ENCODE results near the gene SOX6.
"Not testable (repeated sequence)": the region's sequence is repeated elsewhere in the genome, so short reads cannot be mapped to it uniquely, and the experiment has no call there.

Gene SOX6

DNA sequence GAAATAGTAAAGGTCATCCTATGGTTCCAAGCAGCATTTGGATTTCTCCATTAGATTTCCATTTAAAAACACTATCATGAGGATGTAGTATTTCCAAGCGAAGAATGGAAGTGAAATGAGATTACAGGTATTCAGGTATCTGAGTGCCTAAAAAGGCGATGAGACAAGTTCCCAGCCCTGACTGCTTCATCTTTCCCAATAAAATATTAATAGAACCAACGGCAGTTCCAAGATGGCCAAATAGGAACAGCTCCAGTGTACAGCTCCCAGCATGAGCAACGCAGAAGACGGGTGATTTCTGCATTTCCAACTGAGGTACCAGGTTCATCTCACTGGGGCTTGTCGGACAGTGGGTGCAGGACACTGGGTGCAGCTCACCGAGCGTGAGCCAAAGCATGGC is 215.2 kb downstream of the SOX6 start:
- not testable (repeated sequence) for DNase-seq

GRCh38 chr11:16136792-16137390 is 219.5 kb downstream of the SOX6 start:
- no peak for DNase-seq

- DNase-seq: no peak
Measured at GRCh38 chr11:16133867-16134266, 222.5 kb downstream of the SOX6 start.

- DNase-seq: no peak
Measured at GRCh38 chr11:16127732-16128131, 228.6 kb downstream of the SOX6 start.

- no peak for DNase-seq
Measured at GRCh38 chr11:16126362-16126761, 230.0 kb downstream of the SOX6 start.

- no peak for DNase-seq
Measured at GRCh38 chr11:16125796-16126195, 230.6 kb downstream of the SOX6 start.

DNA sequence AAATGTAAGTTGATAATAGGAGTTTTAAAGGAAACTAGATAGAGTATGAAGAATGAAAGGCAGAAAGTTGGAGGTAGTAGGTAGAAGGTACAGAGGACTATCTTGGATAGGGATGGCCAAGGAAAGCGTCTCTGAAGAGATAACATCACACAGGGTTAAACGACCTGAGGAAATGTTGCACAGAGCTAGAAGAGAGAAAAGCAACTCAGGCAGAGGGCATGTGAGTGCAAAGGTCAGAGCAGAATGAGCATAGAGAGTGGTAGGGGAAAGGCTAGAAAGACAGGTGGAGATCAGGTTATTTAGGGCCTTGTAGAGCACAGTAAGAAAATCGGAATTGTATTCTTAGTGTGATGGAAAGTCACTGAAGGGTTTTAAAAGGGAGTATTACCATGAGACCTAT is 232.0 kb downstream of the SOX6 start:
- DNase-seq: no peak

DNA sequence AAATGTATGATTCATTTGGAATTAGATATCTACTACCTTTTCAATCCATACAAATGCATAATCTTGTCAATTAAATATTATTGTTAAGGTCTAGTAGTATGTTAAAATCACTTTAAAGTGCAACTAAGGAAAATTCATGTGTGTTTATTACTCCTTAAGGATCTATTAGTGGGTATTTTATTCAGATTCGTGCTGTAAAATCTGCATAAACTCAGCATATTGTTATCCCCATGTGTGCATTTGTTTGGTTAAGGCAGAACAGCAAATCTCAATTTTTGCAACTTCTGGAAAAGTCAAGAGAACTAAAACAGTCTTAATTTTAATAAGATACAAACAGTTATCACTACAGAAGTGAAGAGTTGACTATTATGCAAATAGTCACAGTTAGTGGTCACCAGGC is 234.5 kb downstream of the SOX6 start:
- DNase-seq: no peak

DNA sequence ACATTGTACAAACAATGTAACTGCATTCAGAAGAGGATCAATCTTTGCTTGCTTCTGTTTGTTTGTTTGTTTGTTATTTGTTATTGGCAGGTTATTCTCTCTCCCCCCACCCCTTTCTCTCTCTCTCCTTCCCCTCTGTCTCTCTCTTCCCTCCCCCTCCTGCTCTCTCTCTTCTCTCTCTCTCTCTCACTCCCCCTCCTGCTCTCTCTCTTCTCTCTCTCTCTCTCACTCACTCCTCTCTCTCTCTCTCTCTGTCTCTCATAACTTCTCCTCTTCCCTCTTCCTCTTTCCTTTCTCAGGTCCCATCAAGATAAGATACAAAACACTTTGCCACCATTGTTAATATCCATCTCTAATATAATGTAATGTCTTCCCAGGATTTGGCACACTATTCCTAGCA is 236.3 kb downstream of the SOX6 start:
- DNase-seq: no peak

GRCh38 chr11:16117989-16118756 is 238.2 kb downstream of the SOX6 start:
- DNase-seq: no peak

DNA sequence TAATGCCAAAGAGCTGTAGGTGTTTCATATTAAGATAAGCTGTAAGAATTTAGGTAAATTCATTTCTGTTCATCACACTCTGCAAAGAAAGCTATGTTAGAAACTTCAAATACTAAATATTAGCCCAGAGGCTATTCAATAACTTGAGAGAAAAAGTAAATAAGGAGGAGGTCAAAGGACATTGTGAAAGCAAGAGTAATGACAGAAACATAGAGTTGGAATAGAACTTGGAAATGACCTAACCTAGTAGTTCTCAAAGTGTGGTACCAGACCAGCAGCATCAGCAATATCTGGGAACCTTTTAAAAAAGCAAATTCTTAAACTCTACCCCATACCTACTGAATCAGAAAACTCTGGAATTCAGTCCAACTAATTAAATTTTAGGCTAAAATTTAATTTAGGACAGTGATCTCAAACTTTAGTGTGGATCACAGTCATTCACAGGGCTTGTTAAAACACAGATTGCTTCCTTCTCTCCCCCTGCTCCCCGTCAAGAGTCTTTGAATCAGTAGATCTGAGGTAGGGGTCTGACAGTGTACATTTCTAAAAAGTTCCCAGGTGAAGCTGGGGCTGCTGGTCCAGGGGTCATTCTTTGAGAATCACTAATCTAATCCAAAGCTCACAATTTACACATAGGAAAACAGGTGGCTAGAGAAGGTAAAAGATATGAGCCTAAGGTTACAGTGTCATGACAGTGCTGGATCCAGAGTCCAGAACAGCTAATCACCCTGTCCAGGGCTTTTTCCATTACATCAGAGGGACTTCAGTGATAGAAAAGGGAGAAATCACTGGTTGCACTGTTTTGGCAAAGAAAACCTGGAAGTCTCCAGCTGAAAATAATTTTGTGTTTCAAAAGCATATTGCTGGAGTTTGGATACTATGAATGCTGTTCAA is 241.1 kb downstream of the SOX6 start:
- DNase-seq: no peak

DNA sequence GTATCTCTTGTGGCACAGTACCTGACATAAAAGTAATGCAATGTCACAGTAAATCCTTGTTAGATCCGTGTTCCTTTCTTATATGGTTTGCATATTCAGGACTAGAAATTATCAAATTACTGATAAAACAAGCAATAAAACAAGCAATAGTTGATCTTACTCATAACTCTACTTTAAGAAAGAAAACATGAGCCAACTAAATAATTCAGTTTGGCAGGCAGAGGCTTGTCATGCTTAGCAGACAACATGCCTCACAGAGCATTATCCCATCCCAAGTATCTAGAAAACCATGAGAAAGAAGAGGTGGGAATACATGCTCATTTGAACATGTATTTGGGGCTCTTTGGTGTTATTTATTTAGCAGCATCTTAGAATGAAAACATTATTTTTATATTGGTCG is 241.9 kb downstream of the SOX6 start:
- DNase-seq: no peak

DNA sequence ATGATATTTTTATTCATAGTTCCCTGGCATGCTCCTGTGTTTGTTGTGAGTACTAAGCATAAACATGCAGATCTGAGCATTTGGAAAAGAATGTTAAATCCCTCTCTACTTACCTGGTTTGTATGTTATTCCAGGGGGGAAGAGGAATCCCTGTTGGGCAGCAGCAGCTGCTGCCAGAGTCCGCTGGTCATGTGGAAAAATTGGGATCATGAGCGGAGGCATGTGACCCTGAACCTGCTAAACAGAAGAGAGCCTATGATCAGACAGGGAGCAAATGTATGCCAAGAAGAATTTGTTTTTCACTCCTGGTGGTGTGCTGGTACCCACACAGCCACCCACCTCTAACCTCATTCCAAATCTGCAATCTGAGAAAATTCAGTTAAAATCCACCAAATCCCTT is 244.7 kb downstream of the SOX6 start:
- DNase-seq: no peak

DNA sequence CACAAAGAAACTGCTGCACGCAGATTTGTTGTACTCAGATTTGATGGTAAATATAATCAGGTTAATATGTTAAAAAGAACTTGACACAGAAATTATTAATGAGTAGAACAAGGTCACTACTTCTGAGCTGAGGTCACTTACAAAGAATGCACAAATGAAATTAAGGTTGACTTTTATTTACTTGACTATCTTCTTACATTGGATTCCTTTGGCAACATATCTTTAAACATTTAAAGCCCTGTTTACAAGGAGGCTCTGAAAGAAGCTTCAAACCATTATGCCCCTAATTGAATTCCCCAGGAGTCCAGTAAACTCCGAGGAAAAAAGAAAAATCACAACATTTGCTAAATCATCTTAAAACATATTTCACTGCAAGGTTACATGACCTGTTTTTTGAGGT is 245.5 kb downstream of the SOX6 start:
- no peak for DNase-seq

DNA sequence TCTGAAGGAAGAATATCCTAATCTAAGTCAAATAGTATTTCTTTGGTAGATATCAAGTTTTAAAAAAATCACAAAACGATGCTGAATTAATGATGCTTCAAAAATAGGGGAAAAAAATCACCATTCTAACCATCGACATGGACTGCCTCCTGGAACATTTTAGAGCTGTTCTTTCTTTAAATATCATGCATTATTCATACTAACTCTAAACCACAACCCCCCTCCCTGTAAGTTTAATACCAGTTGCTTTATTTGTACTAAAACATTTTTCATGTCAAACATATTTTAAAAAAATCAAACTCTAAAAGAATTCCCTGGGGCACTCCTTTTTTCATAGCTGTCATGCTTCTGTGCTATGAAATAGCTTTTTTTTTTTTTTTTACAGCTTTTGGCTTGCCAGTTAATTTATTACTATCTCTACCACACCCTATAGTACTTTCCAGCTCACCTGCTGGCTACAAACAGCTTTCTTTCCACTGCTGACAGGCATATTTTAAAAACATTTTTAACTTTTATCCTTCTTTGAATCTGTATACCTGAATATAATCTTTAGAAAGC is 256.9 kb downstream of the SOX6 start:
- DNase-seq: no peak

DNA sequence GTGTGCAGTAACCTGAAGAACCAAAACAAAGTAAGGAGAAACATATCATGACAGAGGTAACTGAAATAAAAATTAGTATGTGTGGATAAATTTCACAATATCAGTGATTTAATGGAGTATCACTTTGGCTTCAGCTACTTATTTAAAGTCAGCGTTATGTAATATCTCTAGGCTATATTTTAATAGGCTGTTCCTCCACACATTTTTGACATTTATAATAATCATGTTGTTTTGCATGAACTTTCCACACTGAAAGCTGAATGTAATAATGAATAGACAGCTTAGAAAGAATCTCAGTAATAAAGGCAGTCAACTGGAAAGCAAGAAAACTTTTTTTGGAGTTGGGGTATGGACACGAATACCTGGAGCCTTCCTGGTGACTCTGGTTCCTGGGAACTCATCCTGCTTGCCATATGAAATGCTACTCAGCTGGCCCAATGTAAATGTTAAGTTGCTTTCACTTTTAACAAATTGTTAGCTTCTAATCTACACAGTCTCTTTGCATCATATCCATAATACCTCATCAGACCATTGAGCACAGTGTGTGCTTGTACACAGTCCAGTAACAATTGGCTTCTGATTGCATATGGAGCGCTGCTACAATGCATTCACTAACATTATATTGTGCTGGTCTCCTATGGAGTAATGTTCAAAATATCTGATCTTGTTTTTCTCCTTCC is 257.7 kb downstream of the SOX6 start:
- DNase-seq: no peak

- no peak for DNase-seq
Measured at GRCh38 chr11:16097543-16097942, 258.8 kb downstream of the SOX6 start.

DNA sequence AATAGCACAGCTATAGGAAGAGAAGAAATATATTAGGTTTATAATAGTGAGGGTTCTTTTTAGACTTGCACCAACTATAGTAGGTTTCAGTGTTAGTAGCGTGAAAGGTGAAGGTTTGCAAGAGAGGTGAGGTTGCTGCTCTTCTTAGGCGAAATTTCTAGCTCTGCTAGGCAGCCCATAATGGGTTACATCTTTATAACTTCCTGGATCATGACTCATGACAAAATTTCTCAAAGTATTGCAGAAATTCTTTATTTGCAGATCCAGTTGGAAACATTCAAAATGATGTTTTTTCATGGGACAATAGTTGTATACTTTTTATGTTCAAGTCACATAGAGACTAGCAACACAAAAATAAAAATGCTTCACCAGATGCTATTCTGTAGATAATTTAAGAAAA is 260.0 kb downstream of the SOX6 start:
- DNase-seq: no peak

DNA sequence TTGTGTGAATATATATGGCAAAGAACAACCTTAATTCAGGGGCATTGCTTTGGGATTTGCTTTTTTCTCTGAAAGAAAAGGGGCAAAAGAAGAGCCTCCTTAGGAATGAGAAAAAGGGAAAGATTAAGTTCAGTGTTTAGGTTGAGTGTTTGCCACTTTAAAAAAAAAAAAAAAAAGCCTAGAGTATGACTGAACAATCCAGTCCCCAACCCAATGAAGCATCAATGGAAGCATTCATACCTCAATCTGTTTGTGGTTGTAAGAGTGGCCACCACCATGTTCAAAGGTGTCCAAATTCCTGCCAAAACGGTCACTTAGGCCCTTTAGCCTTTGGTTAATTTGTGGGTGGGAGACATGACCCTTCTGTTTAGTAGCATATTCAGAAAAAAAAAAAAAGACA is 260.6 kb downstream of the SOX6 start:
- DNase-seq: no peak

DNA sequence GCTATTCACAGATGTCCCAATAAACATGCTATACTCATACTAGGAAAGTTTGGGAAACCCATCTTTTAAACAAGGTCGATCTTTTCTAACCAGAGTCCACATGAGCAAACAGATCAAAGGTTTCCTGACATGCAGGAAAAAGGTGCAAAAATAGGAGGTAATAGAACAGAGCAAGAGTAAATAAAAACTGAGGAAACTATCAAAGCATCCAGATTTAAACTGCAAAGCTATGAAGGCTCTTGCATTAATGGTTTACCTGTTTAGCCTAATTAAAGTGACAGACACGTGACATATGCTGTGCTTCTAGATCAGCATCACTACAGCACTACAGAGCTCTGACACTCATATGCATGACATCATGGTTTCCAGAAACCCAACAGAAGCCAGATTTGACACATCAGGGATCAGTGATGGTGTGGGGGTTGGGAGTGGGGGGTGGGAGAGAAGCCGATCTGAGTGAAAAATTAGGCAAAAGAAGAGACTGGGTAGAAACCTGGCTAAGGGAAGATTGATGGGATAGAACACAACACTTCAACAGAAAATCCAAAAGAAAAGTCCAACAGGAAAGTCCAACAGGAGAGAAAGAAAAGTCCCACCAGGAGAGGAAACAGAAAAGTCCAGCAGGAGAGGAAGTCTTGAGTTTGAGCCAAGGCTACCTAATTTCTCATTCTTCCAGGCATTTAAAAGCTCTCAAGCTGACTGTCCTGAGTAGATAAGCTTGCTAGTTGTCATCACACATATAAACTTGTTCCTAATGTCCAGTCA is 262.3 kb downstream of the SOX6 start:
- DNase-seq: no peak

DNA sequence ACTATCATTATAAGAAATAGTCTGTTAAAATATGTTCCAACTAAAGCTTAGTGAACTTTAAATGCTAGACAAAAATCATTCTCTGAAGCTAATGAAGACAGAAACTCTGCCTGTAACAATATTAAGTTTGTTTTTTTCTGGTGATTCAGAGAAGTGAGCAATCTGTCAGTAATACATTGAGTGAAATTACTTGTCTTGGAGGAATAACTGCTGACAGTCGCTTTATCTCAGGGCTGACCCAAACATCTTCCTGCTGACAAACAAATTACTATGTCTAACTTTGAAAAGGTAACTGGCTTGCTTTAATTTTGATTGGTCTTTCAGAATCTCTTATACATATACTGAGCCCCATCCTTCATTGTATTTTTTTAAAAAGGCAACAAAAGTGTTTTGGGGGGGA is 264.5 kb downstream of the SOX6 start:
- DNase-seq: no peak

DNA sequence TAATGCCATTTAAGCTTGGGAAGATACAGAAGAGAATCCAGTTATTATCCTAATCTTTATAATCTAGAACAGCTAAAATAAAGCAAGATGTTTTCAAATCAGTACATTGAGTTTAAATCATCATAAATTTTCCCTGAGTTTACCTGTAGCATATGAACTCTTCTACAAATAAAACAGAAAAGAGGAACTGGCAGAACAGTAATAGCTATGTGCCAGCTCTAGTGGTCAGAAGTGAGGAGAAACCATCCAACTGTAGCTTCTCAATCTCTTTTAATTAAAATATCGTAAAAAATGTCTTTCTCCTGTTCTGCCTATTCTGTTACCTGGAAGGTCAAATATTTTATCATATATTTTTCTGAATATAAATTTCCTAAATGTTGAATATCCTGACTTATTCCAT is 266.9 kb downstream of the SOX6 start:
- no peak for DNase-seq
